Measurements from ENCODE around the gene BDH1. TPM values are rescaled to one million over a fixed set of nuclear protein-coding genes. Genes with fewer than 3 reads are reported as not detected.
"Not testable (repeated sequence)": the region's sequence is repeated elsewhere in the genome, so short reads cannot be mapped to it uniquely, and the experiment has no call there.

The BDH1 gene
- total RNA-seq, 1 experiment from 2014 or later: 71.2 TPM

GRCh38 chr3:197490098-197491058 lies 65.4 kb downstream of the BDH1 start:
- DNase-seq (ENCODE audit: low spot score): no peak

- no peak for DNase-seq (ENCODE audit: low spot score)
Observed at GRCh38 chr3:197487911-197488391, 67.8 kb downstream of the BDH1 start.

GRCh38 chr3:197486861-197487260 lies 68.9 kb downstream of the BDH1 start:
- no peak for DNase-seq (ENCODE audit: low spot score)

GRCh38 chr3:197485143-197485542 lies 70.6 kb downstream of the BDH1 start:
- DNase-seq (ENCODE audit: low spot score): no peak

DNA sequence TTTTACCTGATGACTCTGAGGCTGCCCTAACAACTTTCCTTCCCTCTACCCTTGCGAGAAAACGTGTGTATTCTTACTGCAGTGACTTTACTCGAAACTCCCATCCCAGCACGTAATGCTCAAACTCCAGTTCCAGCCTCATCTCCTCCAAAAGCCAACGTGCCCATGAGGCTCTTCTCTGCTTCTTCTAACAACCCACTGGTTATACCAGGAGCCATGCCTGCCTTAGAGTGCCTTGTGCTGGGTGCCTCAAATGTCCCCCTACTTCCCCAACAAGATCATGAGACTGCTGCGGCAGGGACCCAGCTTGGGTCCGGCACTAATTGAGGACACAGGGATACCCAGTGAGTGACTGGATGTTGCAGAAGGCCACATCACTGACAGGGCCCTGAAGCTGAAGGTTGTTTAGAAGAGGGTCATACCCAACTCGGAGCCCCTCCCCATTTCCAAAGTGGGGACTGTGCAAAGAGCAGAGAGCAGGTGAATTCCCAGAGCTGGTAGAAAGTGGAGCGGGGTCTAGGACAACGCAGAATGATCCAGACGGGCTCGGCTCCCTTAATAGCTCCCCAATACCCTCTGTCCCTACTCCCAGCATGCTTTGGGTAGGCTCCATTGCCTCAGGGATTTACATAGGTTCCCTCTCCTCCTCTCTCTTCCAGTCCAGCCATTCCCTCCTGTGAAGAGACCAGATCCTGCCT lies 71.4 kb downstream of the BDH1 start:
- DNase-seq (ENCODE audit: low spot score): no peak

DNA sequence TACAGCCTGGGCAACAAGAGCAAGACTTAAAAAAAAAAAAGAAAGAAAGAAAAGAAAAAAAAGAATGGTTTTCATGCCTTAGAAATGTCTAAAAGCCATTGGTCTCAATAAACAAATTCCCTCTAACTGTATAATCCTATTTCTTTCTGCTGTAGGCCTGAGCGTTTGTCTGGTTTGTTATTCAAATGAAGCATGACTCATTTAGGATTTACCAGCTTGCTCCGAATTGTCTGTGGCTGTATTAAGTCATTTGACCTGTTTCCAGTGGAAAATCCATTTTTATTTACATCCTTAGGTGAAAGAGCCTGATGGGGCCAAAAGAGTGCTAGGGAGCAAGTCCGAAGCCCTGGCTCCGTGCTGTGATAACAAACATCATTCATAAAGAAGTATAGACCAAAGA lies 73.8 kb downstream of the BDH1 start:
- no peak for DNase-seq (ENCODE audit: low spot score)

DNA sequence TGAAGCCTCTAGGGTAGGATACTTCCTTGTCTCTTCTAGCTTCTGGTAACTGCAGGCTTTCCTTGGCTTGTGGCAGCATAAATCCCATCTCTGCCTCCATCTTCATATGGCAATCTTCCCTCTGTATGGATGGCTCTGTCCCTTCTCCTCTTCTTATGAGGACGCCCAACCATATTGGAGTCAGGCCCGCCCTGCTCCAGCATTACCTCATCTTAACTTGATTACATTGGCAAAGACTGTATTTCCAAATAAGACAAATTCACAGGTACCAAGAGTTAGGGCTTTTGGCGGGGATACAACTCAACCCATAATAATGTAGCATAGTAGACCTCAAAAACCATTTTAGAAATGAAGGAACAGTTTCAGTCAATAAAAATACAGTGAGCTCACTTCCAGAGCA lies 75.4 kb downstream of the BDH1 start:
- DNase-seq (ENCODE audit: low spot score): no peak

DNA sequence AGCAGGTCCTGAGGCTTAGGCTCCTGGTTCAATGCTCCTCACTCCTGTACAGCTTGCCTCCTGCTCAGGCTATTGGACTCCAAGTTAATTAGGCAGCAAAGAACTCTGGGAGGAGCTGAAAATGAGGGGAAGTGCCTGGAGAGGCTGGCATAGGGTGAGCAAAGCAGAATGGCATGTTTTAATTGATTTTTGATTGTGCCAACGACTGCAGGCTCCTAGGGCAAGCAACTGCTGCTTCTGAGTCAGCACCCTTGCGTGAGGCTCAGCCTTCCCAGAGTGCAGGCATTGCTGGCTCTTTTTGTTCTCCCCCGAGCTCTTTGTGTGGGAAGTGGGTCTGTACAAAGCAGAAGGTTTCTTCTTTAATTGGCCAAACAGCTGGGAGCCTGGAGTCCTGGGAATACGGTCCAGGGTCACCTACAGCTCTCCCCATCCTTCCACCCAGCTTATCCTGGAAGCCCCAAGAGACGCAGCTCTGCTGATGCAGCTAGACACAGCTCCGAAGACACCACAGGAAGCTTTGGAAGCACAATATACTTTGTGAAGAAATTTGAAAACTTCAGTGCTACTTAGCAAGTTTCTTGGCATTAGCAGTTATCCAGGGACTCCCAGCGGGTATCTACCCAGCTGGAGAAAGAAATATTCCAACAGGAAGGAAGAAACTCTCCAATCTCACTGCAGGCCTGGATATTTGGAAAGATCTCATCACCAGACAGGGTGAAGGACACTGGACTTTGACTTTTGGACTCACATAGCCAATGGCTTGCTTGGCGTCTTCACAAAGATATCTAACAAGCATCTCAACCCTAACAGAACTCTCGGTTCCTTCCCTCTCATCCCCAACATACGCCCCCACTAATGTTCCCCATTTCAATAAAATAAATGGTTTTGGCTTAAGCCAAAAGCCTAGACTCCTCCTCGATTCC lies 76.8 kb downstream of the BDH1 start:
- DNase-seq (ENCODE audit: low spot score): peak; percentile 23

- not testable (repeated sequence) for DNase-seq (ENCODE audit: low spot score)
Observed at GRCh38 chr3:197477816-197478215, 78.0 kb downstream of the BDH1 start.

DNA sequence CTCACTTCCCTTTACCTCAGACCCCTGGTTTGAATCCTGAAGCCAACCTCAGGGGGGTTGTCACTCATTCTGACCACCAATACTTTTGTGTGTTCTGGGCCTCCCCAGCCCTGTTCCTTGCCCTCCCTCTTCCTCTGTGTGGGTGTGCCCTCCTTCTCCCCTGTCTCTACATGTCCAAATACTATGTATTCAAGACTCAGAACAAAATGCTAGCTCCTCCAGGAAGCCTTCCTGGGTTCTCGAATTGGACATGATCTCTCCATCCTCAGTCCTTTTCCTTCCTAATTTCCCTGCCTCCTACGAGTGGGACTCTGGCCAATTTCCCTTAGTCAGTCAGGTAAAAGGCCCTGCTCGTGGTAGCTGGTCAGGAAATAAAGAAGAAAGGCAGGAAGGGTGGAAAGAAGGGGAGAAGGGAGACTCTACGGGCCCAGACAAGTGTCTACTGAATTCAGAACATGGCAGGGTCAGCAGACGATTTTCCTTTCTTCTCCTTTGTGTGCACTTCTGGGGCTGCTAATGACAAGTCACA lies 79.7 kb downstream of the BDH1 start:
- no peak for DNase-seq (ENCODE audit: low spot score)

GRCh38 chr3:197475514-197475913 lies 80.3 kb downstream of the BDH1 start:
- no peak for DNase-seq (ENCODE audit: low spot score)

GRCh38 chr3:197472151-197472550 lies 83.6 kb downstream of the BDH1 start:
- DNase-seq (ENCODE audit: low spot score): no peak

DNA sequence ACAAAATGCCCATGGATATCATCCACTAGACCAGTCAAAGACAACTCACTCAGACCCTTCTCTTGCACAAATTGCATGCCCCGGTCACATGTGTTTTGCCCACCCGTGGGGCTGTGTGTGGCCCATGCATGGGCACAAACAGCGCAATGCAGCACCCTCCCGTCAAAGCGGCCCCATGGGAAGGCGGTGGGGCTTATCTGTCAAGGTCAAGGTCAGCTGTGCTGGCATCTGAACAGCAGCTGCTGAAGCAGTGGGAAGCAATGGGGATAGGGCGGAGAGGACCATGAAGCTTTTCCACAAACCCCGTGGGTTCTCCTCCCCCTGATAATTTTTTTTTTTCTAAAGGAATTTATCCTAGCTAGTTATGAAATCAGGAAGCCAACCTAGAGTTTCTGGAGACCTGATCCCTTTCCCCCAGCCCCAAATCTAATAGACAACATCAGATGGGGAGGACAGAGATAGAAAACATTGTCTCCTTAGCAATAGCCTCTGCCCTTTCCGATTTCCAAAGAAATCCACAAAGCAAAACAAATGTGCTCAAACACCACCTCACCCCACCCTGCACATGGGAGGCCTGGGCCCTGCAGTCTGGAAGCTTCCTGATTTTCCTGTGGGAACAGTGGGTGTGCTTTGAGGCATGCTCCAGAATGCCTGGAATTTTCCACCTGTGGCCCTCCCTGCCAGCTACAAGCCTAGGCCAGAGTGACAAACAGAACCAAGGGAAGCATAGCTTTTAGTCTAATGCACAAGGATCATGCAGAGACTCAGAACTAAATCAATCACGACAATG lies 84.4 kb downstream of the BDH1 start:
- no peak for DNase-seq (ENCODE audit: low spot score)

- DNase-seq (ENCODE audit: low spot score): no peak
Observed at GRCh38 chr3:197468866-197469382, 86.8 kb downstream of the BDH1 start.

- DNase-seq (ENCODE audit: low spot score): no peak
Observed at GRCh38 chr3:197468167-197468566, 87.6 kb downstream of the BDH1 start.

DNA sequence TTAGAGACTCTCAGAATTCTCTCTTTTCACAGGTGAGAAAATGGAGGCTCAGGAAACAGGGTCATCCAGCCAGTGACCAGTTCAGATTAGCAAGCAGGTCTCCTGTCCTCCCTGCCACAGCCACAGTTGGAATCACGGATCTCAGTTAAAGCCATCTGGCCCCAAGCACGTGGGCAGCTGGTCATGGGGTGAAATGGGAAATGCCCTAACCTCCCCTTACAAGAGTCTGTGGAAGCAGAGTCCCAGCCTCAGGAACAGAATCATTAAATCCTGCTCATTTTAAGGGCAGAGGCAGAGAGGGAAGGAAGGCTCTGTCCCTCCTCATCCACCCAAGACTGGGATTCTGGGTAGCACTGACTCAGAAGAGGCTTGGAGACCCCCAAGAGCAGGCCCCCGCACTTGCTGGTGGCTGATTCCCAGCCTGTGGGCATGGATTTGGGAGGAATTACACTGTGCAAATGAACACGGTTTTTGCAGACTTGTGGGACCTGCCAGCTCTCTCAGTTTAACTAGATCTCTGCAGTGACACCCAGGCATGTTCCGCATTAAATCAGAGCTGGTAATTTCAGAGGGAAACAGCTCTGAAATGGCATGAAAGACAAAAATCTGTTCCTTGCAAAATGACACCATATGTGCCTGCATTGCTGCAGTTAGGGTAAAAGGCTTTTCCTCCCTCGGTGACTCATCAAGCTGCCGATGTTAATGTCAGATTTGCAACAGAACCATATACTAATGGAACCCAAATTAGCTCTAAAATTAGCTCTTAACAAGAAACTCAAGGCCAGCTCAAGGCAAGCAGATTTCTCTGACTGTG lies 89.0 kb downstream of the BDH1 start:
- DNase-seq (ENCODE audit: low spot score): no peak

GRCh38 chr3:197465996-197466549 lies 89.7 kb downstream of the BDH1 start:
- DNase-seq (ENCODE audit: low spot score): no peak

DNA sequence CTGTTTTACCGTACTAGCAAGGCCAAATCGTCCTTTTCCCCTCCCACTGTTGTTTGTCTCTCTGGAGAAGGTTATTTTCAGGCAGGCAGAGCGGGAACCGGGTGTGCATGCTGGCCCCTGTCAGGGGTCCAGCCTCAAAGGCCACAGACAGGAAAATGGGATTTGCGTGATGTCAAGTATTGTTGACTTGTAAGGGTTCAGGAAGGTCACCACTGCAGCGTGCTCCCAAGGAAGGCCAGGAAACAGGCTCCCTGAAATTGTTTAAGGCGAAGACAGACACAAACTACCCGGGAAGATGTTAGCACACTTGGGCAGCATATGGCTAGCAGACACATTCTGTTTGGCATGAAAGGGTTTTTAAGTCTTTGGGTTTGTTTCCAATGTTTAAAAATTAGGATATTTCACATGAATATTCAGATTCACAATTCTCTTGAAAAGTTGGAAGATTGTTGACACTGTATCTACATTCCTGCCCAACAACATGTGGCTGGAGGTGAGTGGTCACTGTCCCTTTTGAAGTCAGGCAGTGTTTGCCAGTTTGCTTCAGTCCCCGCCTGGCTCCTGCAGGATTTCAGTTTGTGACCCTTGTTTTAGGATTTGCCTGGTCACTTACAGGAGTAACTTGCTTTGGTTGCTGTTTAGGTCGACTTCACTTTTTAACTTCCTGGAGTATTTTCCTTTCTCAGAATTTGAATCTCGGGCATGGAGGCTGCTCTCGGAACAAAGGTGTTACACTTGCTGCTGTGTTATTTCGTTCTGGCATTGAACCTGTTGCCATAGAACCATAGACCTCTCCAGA lies 90.4 kb downstream of the BDH1 start:
- DNase-seq (ENCODE audit: low spot score): no peak
